Measurements from ENCODE around the gene PTPRZ1.

The PTPRZ1 gene

GRCh38 chr7:122038134-122038533 lies 165.2 kb downstream of the PTPRZ1 start:
- Histone ChIP-seq H3K36me3 (no peaks in the 10 kb centered on the region), H3K4me3 (ENCODE audit: low read depth, low read length) (no peak overlapping the region), H3K27ac (no peak overlapping the region), H3K27me3 (ENCODE audit: insufficient read depth, low read depth, severe bottlenecking) (no peaks in the 10 kb centered on the region), H3K9me3 (ENCODE audit: severe bottlenecking) (no peaks in the 10 kb centered on the region)
- DNase-seq = no peak
- no peak for TF ChIP-seq CTCF (IDR thresholded peaks at IDR 0.05; ENCODE audit: low read depth, low read length)

- Histone ChIP-seq H3K27ac (no peak overlapping the region), H3K27me3 (ENCODE audit: insufficient read depth, low read depth, severe bottlenecking) (no peaks in the 10 kb centered on the region), H3K4me3 (ENCODE audit: low read depth, low read length) (no peak overlapping the region), H3K36me3 (no peaks in the 10 kb centered on the region), H3K9me3 (ENCODE audit: severe bottlenecking) (no peaks in the 10 kb centered on the region)
- no peak for DNase-seq
- no peak for TF ChIP-seq CTCF (IDR thresholded peaks at IDR 0.05; ENCODE audit: low read depth, low read length)
Measured at GRCh38 chr7:122038904-122039303, 165.9 kb downstream of the PTPRZ1 start.

- Histone ChIP-seq H3K9me3 (ENCODE audit: severe bottlenecking) (no peaks in the 10 kb centered on the region), H3K27me3 (ENCODE audit: insufficient read depth, low read depth, severe bottlenecking) (no peaks in the 10 kb centered on the region), H3K36me3 (no peaks in the 10 kb centered on the region), H3K4me3 (ENCODE audit: low read depth, low read length) (no peak overlapping the region), H3K27ac (no peak overlapping the region)
- no peak for DNase-seq
- no peak for TF ChIP-seq CTCF (IDR thresholded peaks at IDR 0.05; ENCODE audit: low read depth, low read length)
Measured at GRCh38 chr7:122040147-122040546, 167.2 kb downstream of the PTPRZ1 start.

- H3K27ac ChIP-seq = no peak overlapping the region
- no peak overlapping the region for H3K4me3 ChIP-seq (ENCODE audit: low read depth, low read length)
- no peaks in the 10 kb centered on the region for H3K9me3 ChIP-seq (ENCODE audit: severe bottlenecking)
- no peak for DNase-seq
- TF ChIP-seq CTCF (IDR thresholded peaks at IDR 0.05; ENCODE audit: low read depth, low read length) = no peak
- H3K27me3 ChIP-seq (ENCODE audit: insufficient read depth, low read depth, severe bottlenecking) = no peaks in the 10 kb centered on the region
- H3K36me3 ChIP-seq = no peaks in the 10 kb centered on the region
Measured at GRCh38 chr7:122046402-122046801, 173.4 kb downstream of the PTPRZ1 start.

- TF ChIP-seq CTCF (IDR thresholded peaks at IDR 0.05; ENCODE audit: low read depth, low read length) = no peak
- no peak for DNase-seq
Measured at GRCh38 chr7:122054393-122054792, 181.4 kb downstream of the PTPRZ1 start.

GRCh38 chr7:122055073-122055472 lies 182.1 kb downstream of the PTPRZ1 start:
- TF ChIP-seq CTCF (IDR thresholded peaks at IDR 0.05; ENCODE audit: low read depth, low read length) = no peak
- H3K4me3 ChIP-seq (ENCODE audit: low read depth, low read length) = no peak overlapping the region
- H3K36me3 ChIP-seq = no peaks in the 10 kb centered on the region
- H3K9me3 ChIP-seq (ENCODE audit: severe bottlenecking) = no peaks in the 10 kb centered on the region
- DNase-seq = no peak
- H3K27ac ChIP-seq = no peak overlapping the region
- H3K27me3 ChIP-seq (ENCODE audit: insufficient read depth, low read depth, severe bottlenecking) = no peaks in the 10 kb centered on the region

More at GRCh38 chr7:122054393-122054792, 181.4 kb downstream of the PTPRZ1 start:
- no peaks in the 10 kb centered on the region for H3K9me3 ChIP-seq (ENCODE audit: severe bottlenecking)
- no peaks in the 10 kb centered on the region for H3K36me3 ChIP-seq
- H3K27me3 ChIP-seq (ENCODE audit: insufficient read depth, low read depth, severe bottlenecking) = no peaks in the 10 kb centered on the region
- H3K27ac ChIP-seq = no peak overlapping the region
- no peak overlapping the region for H3K4me3 ChIP-seq (ENCODE audit: low read depth, low read length)
